ENCODE results near the gene ZNF580. TPM values are rescaled to one million over a fixed set of nuclear protein-coding genes. Genes with fewer than 3 reads are reported as not detected.
A peak's percentile ranks its signal among the peaks of the same experiment; 100 is the strongest.

The ZNF580 gene
- total RNA-seq, 1 experiment from 2014 or later = 22.8 TPM

GRCh38 chr19:55672418-55672817 is 31.6 kb downstream of the ZNF580 start:
- no peak overlapping the region for H2BK120ac ChIP-seq (ENCODE audit: low read depth, low read length, poor library complexity, severe bottlenecking)
- no peak overlapping the region for H2AFZ ChIP-seq (ENCODE audit: low read length)
- no peak overlapping the region for H3K4me2 ChIP-seq (ENCODE audit: insufficient read depth, insufficient read length, low read length)
- no peak overlapping the region for H3K9ac ChIP-seq (ENCODE audit: extremely low read depth, insufficient read length, low read length)
- H3K27me3 Mint-ChIP-seq (ENCODE audit: low read depth) = no peaks in the 10 kb centered on the region
- H3K79me2 ChIP-seq (ENCODE audit: insufficient read depth, low read length) = peaks cover 16% of the 10 kb centered on the region; the same call in 1 of the 2 replicates
- H2BK12ac ChIP-seq (ENCODE audit: insufficient read length, low read depth, low read length) = no peak overlapping the region
- no peak overlapping the region for H2AK5ac ChIP-seq (ENCODE audit: insufficient read length, low read length)
- no peak overlapping the region for H3K56ac ChIP-seq (ENCODE audit: insufficient read length, low read depth, low read length)
- no peak overlapping the region for H4K5ac ChIP-seq (ENCODE audit: insufficient read length, low read depth, low read length)
- H3K4me1 Mint-ChIP-seq = peaks cover 39 to 48% of the 10 kb centered on the region in 2 experiments
- H3K9me3 ChIP-seq (ENCODE audit: control insufficient read depth, low read depth, low read length) = no peaks in the 10 kb centered on the region
- H3K14ac ChIP-seq (ENCODE audit: insufficient read depth, low read length) = no peak overlapping the region
- H3K36me3 Mint-ChIP-seq (ENCODE audit: insufficient read depth in 1 of 3, low read depth in 3 of 3) = peaks cover 40 to 61% (median 53%) of the 10 kb centered on the region in 3 experiments
- no peaks in the 10 kb centered on the region for H4K20me1 ChIP-seq (ENCODE audit: control insufficient read depth, insufficient read depth, insufficient read length)
- H2BK5ac ChIP-seq (ENCODE audit: insufficient read length, low read length) = no peak overlapping the region
- peak overlapping the region; percentile 26 to 59; a peak in 3 of 5 replicates for H3K4me3 Mint-ChIP-seq
- H3K23me2 ChIP-seq (ENCODE audit: insufficient read length, low read depth, low read length, poor library complexity, severe bottlenecking) = peaks cover 6% of the 10 kb centered on the region
- H3K4me1 ChIP-seq (ENCODE audit: insufficient read depth, low read length) = no peaks in the 10 kb centered on the region
- no peak overlapping the region for H3T11ph ChIP-seq (ENCODE audit: low read length)
- no peak for TF ChIP-seq CTCF (conservative IDR thresholded peaks at IDR 0.05)
- H2BK15ac ChIP-seq (ENCODE audit: low read depth, low read length) = no peak overlapping the region
- no peak overlapping the region for H4K8ac ChIP-seq (replicated peaks; ENCODE audit: insufficient read length, low read depth, low read length)
- no peak overlapping the region for H3K27ac ChIP-seq (ENCODE audit: insufficient read length, low read depth, low read length)
- no CpG with 5 or more reads among the region's 5 CpGs for WGBS (ENCODE audit: extremely low coverage, insufficient read length, low lambda C conversion rate)
- H3K18ac ChIP-seq (ENCODE audit: insufficient read length, low read depth, low read length) = no peak overlapping the region
- no peak overlapping the region for H2BK20ac ChIP-seq (ENCODE audit: low read depth, low read length, poor library complexity, severe bottlenecking)
- no peak overlapping the region for H3K4ac ChIP-seq (ENCODE audit: low read depth, low read length)
- H3K9me3 Mint-ChIP-seq = no peaks in the 10 kb centered on the region; a peak in 1 of 5 replicates
- H3K27ac Mint-ChIP-seq = peak overlapping the region; percentile 28 to 87 (median 85); a peak in 6 of 7 replicates
- H3K27me3 ChIP-seq (ENCODE audit: insufficient read depth, low read length) = no peaks in the 10 kb centered on the region
- no peak for DNase-seq
- H3K23ac ChIP-seq (ENCODE audit: insufficient read length, low read depth, low read length) = no peak overlapping the region
- peaks cover 12% of the 10 kb centered on the region for H3K79me1 ChIP-seq (ENCODE audit: insufficient read depth, low read depth, low read length, poor library complexity, severe bottlenecking)
- H4K91ac ChIP-seq (ENCODE audit: insufficient read length, low read depth, low read length) = no peak overlapping the region
